GM12874 (cell line): ENCODE results near the gene ICA1.

Source experiments
- TF ChIP-seq, protein P1 (sequence below): IDR thresholded peaks from 2 replicates; pipeline ENCODE4 v1.5.1; 2011; ENCODE audit warnings: low read depth, mild to moderate bottlenecking, control low read depth, low read length, moderate library complexity; ENCODE audit not compliant: insufficient read depth

The ICA1 gene

DNA sequence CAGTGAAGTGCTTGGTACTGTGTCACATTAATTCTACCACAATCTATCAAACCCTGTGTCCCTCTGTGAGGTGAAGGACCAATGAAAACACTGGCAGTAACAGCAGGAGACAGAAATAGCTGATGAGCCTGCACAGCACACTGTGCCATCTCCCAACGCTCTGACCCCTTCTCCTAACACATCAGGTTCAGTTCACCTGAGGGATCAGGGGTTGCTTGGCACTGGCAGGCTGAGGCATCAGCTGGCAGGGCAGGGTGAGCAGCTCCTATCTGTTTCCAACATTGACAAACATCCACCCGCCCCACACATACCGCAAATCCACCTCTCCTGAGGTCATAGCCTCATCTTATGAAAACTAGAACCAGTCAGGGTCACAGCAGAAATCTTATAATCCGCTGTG is 120.9 kb downstream of the ICA1 start:
- TF ChIP-seq, protein P1, sequence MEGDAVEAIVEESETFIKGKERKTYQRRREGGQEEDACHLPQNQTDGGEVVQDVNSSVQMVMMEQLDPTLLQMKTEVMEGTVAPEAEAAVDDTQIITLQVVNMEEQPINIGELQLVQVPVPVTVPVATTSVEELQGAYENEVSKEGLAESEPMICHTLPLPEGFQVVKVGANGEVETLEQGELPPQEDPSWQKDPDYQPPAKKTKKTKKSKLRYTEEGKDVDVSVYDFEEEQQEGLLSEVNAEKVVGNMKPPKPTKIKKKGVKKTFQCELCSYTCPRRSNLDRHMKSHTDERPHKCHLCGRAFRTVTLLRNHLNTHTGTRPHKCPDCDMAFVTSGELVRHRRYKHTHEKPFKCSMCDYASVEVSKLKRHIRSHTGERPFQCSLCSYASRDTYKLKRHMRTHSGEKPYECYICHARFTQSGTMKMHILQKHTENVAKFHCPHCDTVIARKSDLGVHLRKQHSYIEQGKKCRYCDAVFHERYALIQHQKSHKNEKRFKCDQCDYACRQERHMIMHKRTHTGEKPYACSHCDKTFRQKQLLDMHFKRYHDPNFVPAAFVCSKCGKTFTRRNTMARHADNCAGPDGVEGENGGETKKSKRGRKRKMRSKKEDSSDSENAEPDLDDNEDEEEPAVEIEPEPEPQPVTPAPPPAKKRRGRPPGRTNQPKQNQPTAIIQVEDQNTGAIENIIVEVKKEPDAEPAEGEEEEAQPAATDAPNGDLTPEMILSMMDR, result no peak

DNA sequence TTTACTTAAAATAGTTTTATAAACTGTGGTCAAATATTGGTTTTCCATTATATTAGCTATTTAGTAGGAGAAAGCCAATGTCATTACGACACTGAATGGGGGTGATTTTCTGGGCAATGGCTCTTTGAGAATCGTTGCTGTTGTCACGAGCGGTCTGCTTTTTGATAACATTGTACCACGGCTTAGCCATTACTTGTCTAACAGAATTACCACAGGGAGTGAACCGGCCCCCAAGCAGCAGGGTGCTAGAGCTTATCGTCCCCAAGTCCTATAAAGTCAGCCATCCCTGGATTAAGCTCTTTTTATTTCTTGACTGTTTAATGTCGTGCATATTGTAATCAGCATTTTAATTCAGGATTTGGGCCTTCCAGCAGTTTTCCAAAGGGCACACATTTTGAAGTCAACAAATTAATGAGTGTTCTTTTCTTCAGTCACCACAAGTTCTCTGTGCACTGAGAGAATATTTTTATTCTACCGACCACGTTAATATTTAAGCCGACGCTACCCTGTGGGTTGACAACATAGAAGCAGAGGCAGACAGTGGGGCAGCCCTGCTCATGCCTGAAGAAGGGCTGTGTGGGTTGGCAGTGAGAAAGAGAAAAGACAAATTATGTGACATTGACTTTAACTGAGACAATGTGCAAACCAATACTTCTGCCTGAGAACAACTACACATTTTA is 125.8 kb downstream of the ICA1 start:
- TF ChIP-seq, protein P1, result no peak

DNA sequence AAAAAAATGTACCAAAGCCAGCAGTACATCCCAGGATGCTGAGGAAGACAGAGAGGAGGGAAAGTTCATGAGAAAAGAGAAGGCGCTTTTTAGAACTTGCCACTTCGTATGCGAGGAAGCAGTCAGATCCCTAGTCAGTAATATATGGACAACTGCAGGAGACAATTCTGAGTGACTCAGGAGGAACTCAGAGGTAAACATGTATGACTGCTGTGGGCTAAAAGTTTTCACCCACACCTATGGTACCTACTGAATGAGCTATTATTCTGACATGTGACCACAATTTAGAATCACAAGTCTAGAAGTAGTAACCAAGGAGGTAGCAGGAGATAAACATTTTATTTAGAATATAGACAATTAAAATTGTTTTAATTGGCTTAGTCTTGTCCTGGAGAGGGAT is 126.5 kb downstream of the ICA1 start:
- TF ChIP-seq, protein P1, result no peak

DNA sequence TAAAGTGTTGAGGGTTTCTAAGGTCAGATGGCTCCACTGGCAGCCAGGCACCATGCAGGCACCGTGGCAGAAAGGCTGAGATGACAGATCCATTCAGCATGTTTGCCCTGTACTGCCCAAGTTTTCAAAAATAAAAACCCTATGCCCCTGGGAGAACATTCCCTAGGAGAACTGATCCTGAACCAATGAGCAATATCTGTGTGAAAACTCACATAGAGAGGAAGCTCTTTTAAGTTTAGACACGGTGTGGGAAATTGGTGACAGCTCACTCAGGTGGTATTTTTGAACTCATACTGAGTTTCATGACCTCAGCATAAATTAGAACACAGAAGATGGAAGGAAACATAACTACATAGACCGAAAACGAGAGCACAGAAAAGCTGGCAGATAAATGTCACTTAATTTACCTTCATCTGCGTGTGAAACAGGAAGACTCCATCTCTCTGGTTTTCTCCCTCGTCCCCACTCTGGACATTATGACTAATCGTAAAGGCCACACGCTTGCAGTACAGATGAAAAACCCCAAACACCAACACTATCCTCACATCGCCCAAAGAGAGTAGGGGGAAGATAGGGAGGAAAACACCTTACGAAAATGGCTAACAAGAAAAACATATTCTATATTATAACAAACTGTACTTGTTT is 127.8 kb downstream of the ICA1 start:
- TF ChIP-seq, protein P1, result no peak

DNA sequence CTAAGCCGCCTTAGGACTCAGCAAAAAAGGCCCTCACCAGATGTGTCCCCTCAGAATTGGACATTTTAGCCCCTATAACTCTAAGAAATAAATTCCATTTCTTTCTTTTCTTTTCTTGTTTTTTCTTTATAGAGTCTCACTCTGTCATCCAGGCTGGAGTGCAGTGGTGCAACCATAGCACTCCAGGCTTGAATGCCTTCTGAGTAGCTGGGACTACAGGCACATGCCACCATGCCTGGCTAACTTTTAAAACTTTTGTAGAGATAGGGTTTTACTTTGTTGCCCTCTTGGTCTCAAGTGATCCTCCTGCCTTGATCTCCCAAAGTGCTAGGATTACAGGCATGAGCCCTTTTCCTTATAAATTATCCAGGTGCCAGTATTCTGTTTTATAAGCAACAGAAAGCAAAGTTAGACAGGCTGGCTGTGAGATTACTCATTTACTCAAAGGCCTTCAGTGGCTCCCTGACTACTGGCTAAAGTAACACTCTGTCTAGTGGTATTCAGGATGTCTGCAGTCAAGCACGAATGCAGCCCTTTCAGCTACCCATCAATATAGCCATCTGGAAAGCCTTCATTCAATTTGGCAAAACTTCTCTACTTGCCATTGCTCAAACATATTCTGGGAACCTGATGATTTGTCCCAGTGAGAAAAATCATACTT is 128.6 kb downstream of the ICA1 start:
- TF ChIP-seq, protein P1, result no peak

DNA sequence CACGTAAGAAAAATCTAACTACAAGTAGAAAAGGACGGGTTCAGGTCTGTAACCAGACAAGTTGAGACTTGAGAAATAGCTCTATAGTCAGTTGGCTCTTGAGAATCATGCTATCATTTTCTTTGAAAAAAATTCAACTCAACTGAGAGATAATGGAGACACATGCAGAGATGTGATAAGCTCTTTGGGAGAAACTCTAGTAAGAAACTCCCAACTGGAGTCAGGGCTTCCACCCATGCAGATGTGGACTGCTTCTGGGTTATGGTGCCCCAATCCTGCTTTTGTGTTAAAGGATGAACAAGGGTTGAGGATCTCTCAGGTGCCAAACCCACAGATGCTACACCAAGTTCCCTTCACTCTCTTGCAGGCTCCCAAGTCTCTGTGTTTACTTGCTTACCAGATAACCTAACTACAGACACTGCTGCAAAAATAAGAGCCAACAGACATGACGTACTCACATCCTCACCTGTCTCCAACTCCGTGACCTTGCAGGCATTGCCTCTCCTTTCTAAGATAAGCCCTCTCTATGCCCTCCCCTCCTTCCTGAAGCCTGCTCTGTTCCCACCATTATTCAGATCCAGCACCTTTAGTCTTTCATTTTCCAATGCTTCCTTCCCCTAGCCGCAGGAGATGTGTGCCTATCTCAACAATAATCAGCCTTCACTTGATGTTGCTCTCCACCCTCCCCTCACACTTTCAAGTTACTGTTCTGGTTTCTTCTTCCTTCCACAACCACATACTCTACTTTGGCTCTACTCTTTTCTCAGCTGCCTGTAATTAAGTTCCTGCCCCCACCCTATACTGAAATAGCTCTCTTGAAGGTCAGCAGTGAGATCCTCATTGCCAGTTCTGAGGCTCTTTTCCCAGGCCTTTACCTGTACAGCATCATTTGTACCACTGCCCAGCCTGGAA is 130.0 kb downstream of the ICA1 start:
- TF ChIP-seq, protein P1, result no peak

DNA sequence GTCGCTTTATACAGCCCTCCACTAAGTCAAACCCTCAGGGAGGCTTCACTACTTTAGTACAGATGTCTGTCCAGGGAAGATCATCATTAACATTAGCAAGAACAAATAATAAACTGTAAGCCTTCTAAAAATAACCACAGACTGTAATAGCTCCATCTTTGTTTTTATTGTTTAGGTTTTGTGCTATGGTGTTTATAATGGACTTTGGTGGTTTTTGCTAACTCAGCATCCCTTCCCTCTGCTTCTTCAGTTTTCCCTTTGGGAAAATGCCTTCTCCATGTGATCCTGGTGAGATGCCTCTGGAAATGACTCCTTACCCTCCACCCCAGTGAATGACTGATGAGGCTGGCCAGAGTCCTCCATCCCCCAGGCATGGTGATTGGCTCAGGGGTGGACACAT is 131.3 kb downstream of the ICA1 start:
- TF ChIP-seq, protein P1, result no peak
